Stimulated activated CD4-positive, alpha-beta T cell treated with anti-CD3 and anti-CD28 coated beads, Interleukin-1b, Interleukin-23, amount 100 ng/mL, for 4 hours (primary cell): ENCODE results near the gene MCRIP1.
"Not testable (repeated sequence)": the region's sequence is repeated elsewhere in the genome, so short reads cannot be mapped to it uniquely, and the experiment has no call there.

Experiments used
- DNase-seq, 2 donors: peaks; one replicate each; pipeline ENCODE4 v3.0.0-alpha.2; 2020; ENCODE audit warnings: low read depth in 2 of 2

Gene MCRIP1

DNA sequence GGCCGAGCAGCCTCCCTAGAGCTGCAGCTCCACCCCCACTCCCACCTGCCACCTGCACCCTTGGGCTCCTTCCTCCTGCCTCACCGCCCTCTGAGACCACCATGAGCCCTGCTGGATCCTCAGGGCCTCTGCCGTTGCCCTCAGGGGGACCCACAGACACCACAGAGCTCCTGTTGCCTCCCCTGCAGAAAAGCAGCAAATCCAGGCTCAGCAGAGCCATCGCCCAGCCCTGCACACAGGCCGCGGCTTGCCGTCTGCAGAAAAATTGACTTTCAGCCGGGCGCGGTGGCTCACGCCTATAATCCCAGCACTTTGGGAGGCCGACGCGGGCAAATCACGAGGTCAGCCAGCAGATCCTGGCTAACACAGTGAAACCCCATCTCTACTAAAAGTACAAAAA, 8.8 kb upstream of the MCRIP1 start:
- no peak for DNase-seq

- DNase-seq, result no peak
These were observed 8.0 kb upstream of the MCRIP1 start for GRCh38 chr17:81840826-81841778.

DNA sequence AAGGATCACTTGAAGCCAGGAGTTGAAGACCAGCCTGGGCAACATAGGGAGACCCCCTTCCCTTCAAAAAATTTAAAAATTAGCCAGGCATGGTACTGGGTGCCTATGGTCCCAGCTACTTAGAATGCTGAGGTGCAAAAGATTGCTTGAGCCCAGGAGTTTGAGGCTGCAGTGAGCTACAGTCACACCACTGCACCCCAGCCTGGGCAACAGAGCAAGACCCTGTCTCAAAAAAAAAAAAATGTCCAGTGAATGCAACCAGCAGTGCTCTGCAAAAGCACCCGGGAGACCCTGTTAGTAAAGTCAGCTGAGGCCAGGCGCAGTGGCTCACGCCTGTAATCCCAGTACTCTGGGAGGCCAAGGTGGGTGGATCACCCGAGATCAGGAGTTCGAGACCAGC, 7.0 kb upstream of the MCRIP1 start:
- not testable (repeated sequence) for DNase-seq

DNA sequence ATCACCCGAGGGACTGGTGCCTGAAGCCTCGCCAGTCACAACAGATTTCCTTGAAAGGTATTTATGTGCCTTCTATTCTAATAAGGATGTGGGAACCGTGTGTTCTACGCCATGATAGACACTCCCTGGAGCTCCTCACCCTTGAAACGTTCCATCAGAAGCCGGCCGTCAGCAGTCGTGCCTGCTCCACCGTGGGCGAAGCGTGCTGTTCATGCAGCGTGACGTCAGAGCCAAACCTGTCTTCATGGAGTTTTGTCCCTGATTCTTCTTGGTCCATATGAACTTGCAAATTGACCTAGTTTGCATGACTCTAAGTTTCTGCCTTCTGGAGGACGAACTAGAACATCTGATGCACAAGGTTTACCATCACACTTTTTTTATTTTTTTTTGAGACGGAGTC, 6.2 kb upstream of the MCRIP1 start:
- DNase-seq, result no peak

DNA sequence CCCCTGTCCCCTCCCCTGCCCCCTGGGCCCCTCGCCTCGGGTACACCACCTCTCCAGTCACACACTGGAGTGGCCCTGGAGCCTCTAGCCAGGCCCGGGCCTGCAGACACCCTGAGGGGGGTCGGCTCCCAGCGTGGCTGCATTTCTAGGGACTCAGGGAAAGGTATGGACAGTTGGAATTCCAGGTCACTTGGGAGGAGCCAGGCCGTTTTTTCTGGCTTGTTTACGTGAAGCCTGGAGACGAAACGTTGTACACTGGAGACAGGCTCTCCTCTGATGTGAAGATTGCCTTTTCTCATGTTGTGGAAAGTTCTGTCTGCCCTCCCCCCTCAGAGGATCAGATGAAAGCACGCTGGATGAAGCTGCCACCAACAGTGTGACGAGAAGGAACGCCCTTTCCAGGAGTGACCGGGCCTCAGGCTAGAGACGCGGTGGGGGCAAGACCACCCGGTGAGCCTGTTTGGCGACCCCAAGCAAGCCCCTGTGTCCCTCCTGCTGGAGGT, 5.7 kb upstream of the MCRIP1 start:
- no peak for DNase-seq

GRCh38 chr17:81837641-81838040, 4.5 kb upstream of the MCRIP1 start:
- DNase-seq, result no peak

- no peak for DNase-seq
These were observed 1.8 kb upstream of the MCRIP1 start, which contains the start of gene PPP1R27 for GRCh38 chr17:81834831-81835267. Gene PPP1R27 (minus strand): TSS chr17:81835050. CDS start chr17:81834953, 97 bp downstream.

GRCh38 chr17:81833921-81834830, 1.1 kb upstream of the MCRIP1 start:
- DNase-seq, result no peak

GRCh38 chr17:81832608-81833159, 407 bp downstream of the MCRIP1 start:
- DNase-seq, result peak; percentile 34 to 38

- DNase-seq, result peak; percentile 29 to 31
These were observed 1.0 kb downstream of the MCRIP1 start for GRCh38 chr17:81831957-81832607.

GRCh38 chr17:81831563-81831956, 1.5 kb downstream of the MCRIP1 start:
- DNase-seq, result no peak

GRCh38 chr17:81829858-81830257, 3.2 kb downstream of the MCRIP1 start:
- DNase-seq, result no peak

DNA sequence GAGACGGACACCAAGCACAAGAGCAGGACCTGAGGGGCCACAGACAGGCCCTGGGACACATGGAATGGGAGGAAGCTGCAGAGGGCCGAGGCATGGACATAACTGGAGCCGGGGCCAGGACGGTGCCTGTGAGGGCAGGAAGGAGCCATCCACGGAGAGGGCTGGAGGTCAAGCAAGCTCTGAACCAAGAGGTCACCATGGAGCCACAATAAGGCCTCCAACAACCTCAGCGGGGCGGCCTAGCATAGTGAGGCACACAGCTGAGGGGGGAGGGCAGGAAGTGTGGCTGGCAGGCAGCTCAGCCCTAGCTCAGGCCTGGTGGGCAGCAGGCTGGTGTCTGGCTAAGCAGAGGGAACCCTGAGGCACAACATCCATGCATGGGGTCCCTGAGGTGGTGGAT, 4.4 kb downstream of the MCRIP1 start:
- DNase-seq, result no peak

DNA sequence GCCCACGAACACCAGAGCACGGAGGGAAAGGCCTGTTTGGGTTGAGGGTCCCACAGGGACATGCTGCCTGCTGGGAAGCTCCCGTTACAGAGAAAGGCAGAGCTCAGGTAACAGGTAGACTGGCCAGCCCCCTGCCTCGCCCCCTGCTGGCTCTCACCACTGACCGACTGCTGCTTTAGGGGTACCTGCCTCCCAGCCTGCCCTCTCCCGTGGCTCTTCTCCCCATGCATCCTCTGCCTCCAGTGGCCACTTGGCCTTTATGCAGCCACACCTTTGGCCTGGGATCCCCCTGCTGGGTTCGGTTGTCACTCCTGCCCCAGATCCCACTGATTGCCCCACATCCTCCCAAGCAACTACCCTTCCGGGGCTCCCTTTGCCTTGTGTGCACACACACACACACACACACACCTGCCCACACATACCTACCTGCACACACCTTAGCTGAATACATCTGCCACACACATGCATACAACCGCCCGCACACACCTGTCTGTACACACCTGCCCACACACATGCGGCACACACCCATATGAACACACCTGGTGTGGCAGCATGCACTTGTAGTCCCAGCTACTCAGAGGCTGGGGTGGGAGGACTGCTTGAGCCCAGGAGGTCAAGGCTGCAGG, 7.1 kb downstream of the MCRIP1 start:
- no peak for DNase-seq

DNA sequence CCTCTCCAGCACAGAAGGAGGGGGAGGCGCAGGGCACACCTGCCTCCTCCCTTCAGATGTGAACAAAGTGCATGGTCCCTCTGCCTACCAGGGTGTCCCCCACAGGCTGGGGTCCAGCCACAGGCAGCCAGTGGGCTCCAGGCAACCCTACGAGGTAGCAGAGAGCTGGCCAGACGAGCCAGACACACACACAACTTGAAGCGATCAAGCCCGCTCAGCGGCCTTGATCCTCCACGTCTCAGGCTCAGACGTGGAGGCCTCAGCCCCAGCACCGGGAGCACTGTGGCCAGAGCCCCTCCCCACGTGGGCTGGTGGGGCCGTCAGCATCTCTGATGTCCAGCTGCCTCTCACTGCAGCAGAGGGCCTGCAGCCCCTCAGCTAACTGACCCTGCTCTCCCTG, 8.5 kb downstream of the MCRIP1 start:
- no peak for DNase-seq

DNA sequence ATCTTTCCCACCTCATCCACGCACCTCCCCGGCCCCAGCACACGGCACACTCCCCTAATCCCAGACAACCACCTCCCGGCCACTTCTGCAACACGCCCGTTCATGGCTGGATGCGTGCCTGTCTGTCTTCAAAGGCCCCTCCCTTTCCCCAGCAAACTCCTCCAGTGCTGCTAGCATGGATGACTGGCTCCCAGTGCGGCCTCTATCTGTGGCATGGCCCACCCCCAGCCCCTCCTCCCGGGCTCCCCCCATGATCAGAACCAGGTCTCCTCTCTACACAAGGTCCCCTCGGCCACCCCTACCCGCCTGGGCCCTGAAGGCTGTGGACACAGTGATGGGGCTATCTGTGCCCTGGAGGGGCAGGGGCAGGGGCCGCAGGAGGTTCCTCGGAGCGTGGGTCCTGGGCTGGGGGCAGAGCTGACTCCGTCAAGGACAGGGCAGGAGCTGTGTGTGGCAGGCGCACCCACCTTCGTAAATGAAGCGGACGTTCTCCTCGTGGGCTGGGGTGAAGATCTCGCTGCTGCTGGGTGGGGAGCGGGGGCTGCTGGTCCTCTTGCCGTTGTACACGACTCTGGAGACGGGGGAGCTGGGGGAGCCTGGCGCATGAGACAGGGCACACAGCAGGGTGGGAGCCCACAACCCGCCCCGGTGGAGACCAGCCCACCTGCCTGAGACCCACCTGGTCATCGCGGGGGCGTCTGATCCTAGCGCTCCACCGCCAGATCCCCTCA, 9.1 kb downstream of the MCRIP1 start:
- DNase-seq, result no peak

DNA sequence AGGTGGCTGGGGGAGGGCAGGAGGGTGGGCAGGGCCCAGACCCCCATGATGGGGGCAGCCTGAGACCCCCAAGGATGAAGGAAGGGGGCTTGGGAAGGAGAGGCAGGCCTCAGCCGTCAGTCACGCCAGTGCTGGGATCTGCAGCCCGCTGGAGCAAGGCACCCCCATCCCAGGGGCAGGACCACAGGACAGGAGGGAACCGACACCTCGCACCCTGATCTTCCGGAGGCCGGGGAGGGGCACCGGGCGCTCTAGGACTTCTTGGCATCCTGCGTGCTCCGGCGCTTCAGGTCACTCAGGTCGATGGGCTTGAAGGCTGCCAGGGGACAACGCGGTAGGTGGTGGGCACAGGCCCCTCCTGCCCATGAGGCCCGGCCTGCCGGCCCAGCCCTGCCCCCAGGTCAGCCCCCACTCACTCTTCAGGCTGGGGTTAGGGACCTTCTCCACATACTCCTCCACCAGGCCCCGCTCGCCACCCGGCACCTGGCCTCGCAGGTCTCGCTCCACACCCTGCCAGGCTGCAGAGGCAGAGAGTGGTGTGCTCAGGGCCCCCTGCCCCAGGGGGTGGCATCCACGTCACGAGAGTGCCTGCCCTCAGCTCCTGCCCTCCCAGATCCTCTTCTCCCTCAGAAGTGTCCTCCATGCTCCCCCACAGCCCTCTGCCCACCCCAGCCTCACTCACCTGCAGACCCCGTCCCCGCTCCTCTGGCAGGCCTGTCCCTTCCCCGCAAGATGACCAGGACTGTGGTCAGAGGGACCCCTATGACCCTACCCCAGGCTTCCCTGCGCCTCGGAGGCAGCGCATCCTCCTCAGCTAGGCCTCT, 9.9 kb downstream of the MCRIP1 start:
- no peak for DNase-seq

DNA sequence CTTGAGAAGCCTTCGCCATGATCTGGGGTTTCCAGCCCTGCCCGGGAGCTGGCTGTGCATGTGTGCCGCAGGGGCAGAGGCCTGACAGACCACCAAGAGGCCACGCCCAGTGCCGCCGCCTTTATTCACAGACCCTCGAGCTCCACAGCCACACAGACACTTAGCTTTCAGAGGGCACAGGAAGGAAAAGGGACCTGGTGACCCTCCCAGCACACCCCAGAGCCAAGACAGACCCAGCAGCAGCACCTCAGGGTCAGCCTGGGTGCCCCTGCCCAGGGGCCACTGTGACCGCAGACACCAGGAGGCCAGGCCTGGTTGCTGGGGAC, 10.8 kb downstream of the MCRIP1 start:
- no peak for DNase-seq

- no peak for DNase-seq
These were observed 11.3 kb downstream of the MCRIP1 start for GRCh38 chr17:81821603-81822311.
